SK-N-SH treated with all-trans-retinoic acid at 6 μM for 48 hours (cell line): ENCODE measurements around the gene PROK1.

Experiments used
- ATAC-seq: fragments of 200-7000 bp; cut with Tn5 transposase; 3 replicates; pipeline ENCODE4 v1.9.1; 2020; ENCODE audit warnings: mild to moderate bottlenecking, moderate library complexity
- BACH2 ChIP-seq: fragments of 250-450 bp; sonication (Bioruptor Pico); IDR thresholded peaks from 2 replicates; pipeline ENCODE4 v1.9.0; 2021; ENCODE audit warnings: mild to moderate bottlenecking, borderline replicate concordance
- CSDC2 ChIP-seq: fragments of 250-450 bp; sonication (Bioruptor Pico); IDR thresholded peaks from 2 replicates; pipeline ENCODE4 v1.5.0; 2020; ENCODE audit warnings: mild to moderate bottlenecking, moderate library complexity
- ESRRG ChIP-seq: fragments of 250-450 bp; sonication (Bioruptor Pico); IDR thresholded peaks from 2 replicates; pipeline ENCODE4 v1.6.1; 2021; ENCODE audit warnings: mild to moderate bottlenecking
- GLIS3 ChIP-seq: fragments of 250-450 bp; sonication (Bioruptor Pico); IDR thresholded peaks from 2 replicates; pipeline ENCODE4 v1.5.0; 2020; ENCODE audit warnings: mild to moderate bottlenecking, moderate library complexity
- ISL1 ChIP-seq: fragments of 250-450 bp; sonication (Bioruptor Pico); IDR thresholded peaks from 2 replicates; pipeline ENCODE4 v2.1.2; 2022; ENCODE audit warnings: mild to moderate bottlenecking, moderate library complexity
- OSR1 ChIP-seq: fragments of 250-450 bp; sonication (Bioruptor Pico); IDR thresholded peaks from 2 replicates; pipeline ENCODE4 v1.8.0; 2022; ENCODE audit warnings: moderate library complexity, mild to moderate bottlenecking, inconsistent platforms
- PATZ1 ChIP-seq: fragments of 250-450 bp; sonication (Bioruptor Pico); IDR thresholded peaks from 2 replicates; pipeline ENCODE4 v1.8.0; 2020; ENCODE audit warnings: mild to moderate bottlenecking, moderate library complexity, borderline replicate concordance
- PPARA ChIP-seq: fragments of 250-450 bp; sonication (Bioruptor Pico); IDR thresholded peaks from 2 replicates; pipeline ENCODE4 v1.5.0; 2020; ENCODE audit warnings: mild to moderate bottlenecking, borderline replicate concordance
- SNAI2 ChIP-seq: fragments of 250-450 bp; sonication (Bioruptor Pico); IDR thresholded peaks from 2 replicates; pipeline ENCODE4 v1.5.0; 2020; ENCODE audit warnings: mild to moderate bottlenecking, moderate library complexity
- TCF4 ChIP-seq: fragments of 250-450 bp; sonication (Bioruptor Pico); IDR thresholded peaks from 2 replicates; pipeline ENCODE4 v1.8.0; 2021; ENCODE audit warnings: mild to moderate bottlenecking, moderate library complexity, borderline replicate concordance
- TOX ChIP-seq: fragments of 250-450 bp; sonication (Bioruptor Pico); IDR thresholded peaks from 2 replicates; pipeline ENCODE4 v1.8.0; 2021; ENCODE audit warnings: mild to moderate bottlenecking, moderate library complexity, borderline replicate concordance
- ZC3H10 ChIP-seq: fragments of 250-450 bp; sonication (Bioruptor Pico); IDR thresholded peaks from 2 replicates; pipeline ENCODE4 v1.5.1; 2021; ENCODE audit warnings: mild to moderate bottlenecking, moderate library complexity
- ZFP3 ChIP-seq: fragments of 250-450 bp; sonication (Bioruptor Pico); IDR thresholded peaks from 2 replicates; pipeline ENCODE4 v1.5.0; 2020; ENCODE audit warnings: mild to moderate bottlenecking, moderate library complexity
- ZFP30 ChIP-seq: fragments of 450-650 bp; formaldehyde crosslinking; IDR thresholded peaks from 2 replicates; pipeline ENCODE4 v1.5.0; 2022; ENCODE audit warnings: mild to moderate bottlenecking, moderate library complexity
- ZNF565 ChIP-seq: fragments of 450-650 bp; formaldehyde crosslinking; conservative IDR thresholded peaks from 2 replicates; pipeline ENCODE4 v1.5.0; 2020; ENCODE audit warnings: low read depth, mild to moderate bottlenecking, moderate library complexity
- ZNF70 ChIP-seq: fragments of 450-650 bp; formaldehyde crosslinking; IDR thresholded peaks from 2 replicates; pipeline ENCODE4 v1.5.0; 2020; ENCODE audit warnings: mild to moderate bottlenecking, moderate library complexity
- TF ChIP-seq, protein P1 (sequence below): fragments of 250-450 bp; sonication (Bioruptor Pico); IDR thresholded peaks from 2 replicates; pipeline ENCODE4 v1.8.0; 2021; ENCODE audit warnings: low read depth, mild to moderate bottlenecking, moderate library complexity, borderline replicate concordance
- TF ChIP-seq, protein P2 (sequence below): fragments of 250-450 bp; sonication (Bioruptor Pico); IDR thresholded peaks from 2 replicates; pipeline ENCODE4 v1.5.1; 2021; ENCODE audit warnings: mild to moderate bottlenecking, moderate library complexity
- TF ChIP-seq, protein P3 (sequence below): fragments of 250-450 bp; sonication (Bioruptor Pico); IDR thresholded peaks from 2 replicates; pipeline ENCODE4 v1.5.1; 2020; ENCODE audit warnings: low read depth, mild to moderate bottlenecking, moderate library complexity
- TF ChIP-seq, protein P4 (sequence below): fragments of 250-450 bp; sonication (Bioruptor Pico); IDR thresholded peaks from 2 replicates; pipeline ENCODE4 v1.5.0; 2020; ENCODE audit warnings: mild to moderate bottlenecking, moderate library complexity

PROK1 gene

GRCh38 chr1:110498270-110498669, 47.3 kb downstream of the PROK1 start:
- TF ChIP-seq BACH2 (CRISPR knock-in tag) (no peak), CSDC2 (CRISPR knock-in tag) (no peak), ISL1 (CRISPR knock-in tag) (no peak), ESRRG (CRISPR knock-in tag) (no peak), PPARA (CRISPR knock-in tag) (no peak)
- TF ChIP-seq, protein P1, sequence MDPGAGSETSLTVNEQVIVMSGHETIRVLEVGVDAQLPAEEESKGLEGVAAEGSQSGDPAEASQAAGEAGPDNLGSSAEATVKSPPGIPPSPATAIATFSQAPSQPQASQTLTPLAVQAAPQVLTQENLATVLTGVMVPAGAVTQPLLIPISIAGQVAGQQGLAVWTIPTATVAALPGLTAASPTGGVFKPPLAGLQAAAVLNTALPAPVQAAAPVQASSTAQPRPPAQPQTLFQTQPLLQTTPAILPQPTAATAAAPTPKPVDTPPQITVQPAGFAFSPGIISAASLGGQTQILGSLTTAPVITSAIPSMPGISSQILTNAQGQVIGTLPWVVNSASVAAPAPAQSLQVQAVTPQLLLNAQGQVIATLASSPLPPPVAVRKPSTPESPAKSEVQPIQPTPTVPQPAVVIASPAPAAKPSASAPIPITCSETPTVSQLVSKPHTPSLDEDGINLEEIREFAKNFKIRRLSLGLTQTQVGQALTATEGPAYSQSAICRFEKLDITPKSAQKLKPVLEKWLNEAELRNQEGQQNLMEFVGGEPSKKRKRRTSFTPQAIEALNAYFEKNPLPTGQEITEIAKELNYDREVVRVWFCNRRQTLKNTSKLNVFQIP (CRISPR knock-in tag): no peak
- ATAC-seq: no peak

DNA sequence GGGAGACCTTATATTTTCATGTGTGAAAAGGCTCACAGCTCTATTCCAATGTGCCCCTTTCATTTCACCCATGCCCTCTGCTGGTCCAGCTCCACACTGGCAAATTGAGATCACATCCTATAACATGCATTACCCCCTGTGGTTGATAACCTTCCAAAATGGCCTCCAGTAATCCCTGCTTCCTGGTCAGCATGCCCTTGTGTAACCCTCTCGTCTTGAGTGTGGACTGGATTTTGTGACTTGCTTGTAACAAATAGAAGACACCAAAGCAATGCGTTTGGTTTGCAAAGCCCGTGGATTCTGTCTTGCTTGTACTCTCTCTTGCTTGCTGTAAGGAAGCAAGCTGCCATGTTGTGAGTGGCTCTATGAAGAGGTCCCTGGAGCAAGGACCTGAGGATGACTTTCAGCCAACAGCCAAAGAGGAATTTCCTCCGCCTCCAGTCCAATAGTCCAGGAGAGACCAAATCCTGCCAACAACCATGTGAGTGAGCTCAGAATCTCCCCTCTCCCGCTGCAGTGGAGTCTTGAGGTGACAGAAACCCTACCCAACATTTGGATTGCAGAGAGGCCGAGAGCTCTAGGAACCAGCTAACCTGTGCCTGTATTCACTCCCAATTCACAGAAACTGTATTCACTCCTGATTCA, 50.7 kb downstream of the PROK1 start:
- TF ChIP-seq PATZ1 (CRISPR knock-in tag): no peak
- TF ChIP-seq ZC3H10 (CRISPR knock-in tag): no peak
- TF ChIP-seq OSR1: no peak
- TF ChIP-seq TOX (CRISPR knock-in tag): no peak
- TF ChIP-seq, protein P2, sequence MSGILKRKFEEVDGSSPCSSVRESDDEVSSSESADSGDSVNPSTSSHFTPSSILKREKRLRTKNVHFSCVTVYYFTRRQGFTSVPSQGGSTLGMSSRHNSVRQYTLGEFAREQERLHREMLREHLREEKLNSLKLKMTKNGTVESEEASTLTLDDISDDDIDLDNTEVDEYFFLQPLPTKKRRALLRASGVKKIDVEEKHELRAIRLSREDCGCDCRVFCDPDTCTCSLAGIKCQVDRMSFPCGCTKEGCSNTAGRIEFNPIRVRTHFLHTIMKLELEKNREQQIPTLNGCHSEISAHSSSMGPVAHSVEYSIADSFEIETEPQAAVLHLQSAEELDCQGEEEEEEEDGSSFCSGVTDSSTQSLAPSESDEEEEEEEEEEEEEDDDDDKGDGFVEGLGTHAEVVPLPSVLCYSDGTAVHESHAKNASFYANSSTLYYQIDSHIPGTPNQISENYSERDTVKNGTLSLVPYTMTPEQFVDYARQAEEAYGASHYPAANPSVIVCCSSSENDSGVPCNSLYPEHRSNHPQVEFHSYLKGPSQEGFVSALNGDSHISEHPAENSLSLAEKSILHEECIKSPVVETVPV: no peak
- TF ChIP-seq ISL1 (CRISPR knock-in tag): no peak
- TF ChIP-seq, protein P1 (CRISPR knock-in tag): no peak
- TF ChIP-seq PPARA (CRISPR knock-in tag): no peak
- TF ChIP-seq, protein P3, sequence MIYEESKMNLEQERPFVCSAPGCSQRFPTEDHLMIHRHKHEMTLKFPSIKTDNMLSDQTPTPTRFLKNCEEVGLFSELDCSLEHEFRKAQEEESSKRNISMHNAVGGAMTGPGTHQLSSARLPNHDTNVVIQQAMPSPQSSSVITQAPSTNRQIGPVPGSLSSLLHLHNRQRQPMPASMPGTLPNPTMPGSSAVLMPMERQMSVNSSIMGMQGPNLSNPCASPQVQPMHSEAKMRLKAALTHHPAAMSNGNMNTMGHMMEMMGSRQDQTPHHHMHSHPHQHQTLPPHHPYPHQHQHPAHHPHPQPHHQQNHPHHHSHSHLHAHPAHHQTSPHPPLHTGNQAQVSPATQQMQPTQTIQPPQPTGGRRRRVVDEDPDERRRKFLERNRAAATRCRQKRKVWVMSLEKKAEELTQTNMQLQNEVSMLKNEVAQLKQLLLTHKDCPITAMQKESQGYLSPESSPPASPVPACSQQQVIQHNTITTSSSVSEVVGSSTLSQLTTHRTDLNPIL (CRISPR knock-in tag): no peak
- TF ChIP-seq BACH2 (CRISPR knock-in tag): no peak
- TF ChIP-seq SNAI2 (CRISPR knock-in tag): no peak
- TF ChIP-seq ZFP30 (CRISPR knock-in tag): no peak
- no peak for TF ChIP-seq ZFP3 (CRISPR knock-in tag)
- TF ChIP-seq ZNF565 (CRISPR knock-in tag): no peak
- no peak for TF ChIP-seq CSDC2 (CRISPR knock-in tag)
- TF ChIP-seq ZNF70 (CRISPR knock-in tag): no peak
- no peak for TF ChIP-seq GLIS3 (CRISPR knock-in tag)
- no peak for TF ChIP-seq ESRRG (CRISPR knock-in tag)
- TF ChIP-seq, protein P4, sequence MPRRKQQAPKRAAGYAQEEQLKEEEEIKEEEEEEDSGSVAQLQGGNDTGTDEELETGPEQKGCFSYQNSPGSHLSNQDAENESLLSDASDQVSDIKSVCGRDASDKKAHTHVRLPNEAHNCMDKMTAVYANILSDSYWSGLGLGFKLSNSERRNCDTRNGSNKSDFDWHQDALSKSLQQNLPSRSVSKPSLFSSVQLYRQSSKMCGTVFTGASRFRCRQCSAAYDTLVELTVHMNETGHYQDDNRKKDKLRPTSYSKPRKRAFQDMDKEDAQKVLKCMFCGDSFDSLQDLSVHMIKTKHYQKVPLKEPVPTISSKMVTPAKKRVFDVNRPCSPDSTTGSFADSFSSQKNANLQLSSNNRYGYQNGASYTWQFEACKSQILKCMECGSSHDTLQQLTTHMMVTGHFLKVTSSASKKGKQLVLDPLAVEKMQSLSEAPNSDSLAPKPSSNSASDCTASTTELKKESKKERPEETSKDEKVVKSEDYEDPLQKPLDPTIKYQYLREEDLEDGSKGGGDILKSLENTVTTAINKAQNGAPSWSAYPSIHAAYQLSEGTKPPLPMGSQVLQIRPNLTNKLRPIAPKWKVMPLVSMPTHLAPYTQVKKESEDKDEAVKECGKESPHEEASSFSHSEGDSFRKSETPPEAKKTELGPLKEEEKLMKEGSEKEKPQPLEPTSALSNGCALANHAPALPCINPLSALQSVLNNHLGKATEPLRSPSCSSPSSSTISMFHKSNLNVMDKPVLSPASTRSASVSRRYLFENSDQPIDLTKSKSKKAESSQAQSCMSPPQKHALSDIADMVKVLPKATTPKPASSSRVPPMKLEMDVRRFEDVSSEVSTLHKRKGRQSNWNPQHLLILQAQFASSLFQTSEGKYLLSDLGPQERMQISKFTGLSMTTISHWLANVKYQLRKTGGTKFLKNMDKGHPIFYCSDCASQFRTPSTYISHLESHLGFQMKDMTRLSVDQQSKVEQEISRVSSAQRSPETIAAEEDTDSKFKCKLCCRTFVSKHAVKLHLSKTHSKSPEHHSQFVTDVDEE: no peak
- no peak for TF ChIP-seq TCF4
- TF ChIP-seq, all 23 proteins: peak for 0
- no peak for ATAC-seq
